Measurements from ENCODE around the gene SHOC2.

DNA sequence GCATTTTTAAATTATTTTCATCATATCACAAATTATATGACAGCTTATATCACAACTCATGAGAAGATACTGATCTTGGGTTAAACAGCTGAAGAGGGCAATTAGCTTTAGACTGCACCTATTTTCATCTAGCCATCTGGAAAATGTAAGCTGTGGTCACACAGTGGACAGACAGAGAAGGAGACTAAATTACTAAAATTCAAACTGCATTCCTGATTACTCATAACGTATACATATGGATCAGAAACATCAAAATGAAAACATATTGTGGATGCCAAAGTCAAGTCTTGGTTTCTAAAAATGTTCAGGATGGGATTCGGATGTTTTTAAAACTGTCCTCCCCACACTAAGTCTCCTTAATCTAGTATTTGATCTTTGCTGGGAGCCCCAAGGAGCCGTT lies 7.0 kb upstream of the SHOC2 start:
- TF ChIP-seq, protein P1, sequence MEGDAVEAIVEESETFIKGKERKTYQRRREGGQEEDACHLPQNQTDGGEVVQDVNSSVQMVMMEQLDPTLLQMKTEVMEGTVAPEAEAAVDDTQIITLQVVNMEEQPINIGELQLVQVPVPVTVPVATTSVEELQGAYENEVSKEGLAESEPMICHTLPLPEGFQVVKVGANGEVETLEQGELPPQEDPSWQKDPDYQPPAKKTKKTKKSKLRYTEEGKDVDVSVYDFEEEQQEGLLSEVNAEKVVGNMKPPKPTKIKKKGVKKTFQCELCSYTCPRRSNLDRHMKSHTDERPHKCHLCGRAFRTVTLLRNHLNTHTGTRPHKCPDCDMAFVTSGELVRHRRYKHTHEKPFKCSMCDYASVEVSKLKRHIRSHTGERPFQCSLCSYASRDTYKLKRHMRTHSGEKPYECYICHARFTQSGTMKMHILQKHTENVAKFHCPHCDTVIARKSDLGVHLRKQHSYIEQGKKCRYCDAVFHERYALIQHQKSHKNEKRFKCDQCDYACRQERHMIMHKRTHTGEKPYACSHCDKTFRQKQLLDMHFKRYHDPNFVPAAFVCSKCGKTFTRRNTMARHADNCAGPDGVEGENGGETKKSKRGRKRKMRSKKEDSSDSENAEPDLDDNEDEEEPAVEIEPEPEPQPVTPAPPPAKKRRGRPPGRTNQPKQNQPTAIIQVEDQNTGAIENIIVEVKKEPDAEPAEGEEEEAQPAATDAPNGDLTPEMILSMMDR (IDR thresholded peaks at IDR 0.05; ENCODE audit: low read depth, low read length): no peak
- TF ChIP-seq EZH2phosphoT487 (IDR thresholded peaks at IDR 0.05; ENCODE audit: low read depth): no peak
